GM12873 (cell line): ENCODE data around the gene COL8A1.

ENCODE experiments used
- CTCF ChIP-seq: IDR thresholded peaks from 2 replicates; pipeline ENCODE4 v1.5.1; 2012; ENCODE audit warnings: low read depth, mild to moderate bottlenecking, moderate library complexity, low read length, control low read depth; ENCODE audit not compliant: insufficient read depth; ENCODE audit errors: missing control alignments

The COL8A1 gene

DNA sequence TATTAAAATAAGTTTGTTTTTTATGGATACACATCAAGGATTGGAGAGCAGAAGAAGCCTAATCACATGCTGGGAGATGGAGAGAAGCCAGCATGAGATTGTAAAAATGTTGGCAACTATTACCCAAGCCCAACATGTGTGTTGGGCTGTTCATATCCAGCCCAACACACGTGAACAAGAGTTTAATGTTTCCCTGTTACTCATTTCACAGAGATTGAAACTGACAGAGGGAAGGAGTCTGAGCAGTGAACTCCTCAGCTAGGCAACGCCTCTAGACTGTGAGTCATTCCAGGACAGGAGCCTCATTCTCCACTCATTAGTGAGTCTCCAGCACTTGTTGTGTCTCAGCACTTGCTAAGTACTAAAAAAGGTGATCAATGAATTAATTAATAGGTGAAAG lies 136.1 kb downstream of the COL8A1 start:
- TF ChIP-seq CTCF: no peak

DNA sequence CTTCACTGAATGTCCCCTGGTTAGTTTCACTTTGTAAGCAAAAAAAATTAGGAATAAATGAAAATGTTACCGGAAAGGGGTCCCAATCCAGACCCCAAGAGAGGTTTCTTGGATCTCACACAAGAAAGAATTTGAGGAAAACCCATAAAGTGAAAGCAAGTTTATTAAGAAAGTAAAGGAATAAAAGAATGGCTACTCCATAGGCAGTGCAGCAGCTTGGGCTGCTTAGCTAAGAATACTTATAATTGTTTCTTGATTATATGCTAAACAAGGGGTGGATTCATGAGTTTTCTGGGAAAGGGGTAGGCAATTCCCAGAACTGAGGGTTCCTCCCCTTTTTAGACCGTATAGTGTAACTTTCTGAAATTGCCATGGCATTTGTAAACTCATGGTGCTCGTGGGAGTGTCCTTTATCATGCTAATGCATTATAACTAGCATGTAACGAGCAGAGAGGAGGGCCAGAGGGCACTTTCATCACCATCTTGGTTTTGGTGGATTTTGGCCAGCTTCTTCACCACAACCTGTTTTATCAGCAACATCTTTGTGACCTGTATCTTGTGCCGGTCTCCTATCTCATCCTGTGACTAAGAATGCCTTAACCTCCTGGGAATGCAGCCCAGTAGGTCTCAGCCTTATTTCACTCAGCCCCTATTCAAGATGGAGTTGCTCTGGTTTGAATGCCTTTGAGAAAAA lies 138.3 kb downstream of the COL8A1 start:
- no peak for TF ChIP-seq CTCF

DNA sequence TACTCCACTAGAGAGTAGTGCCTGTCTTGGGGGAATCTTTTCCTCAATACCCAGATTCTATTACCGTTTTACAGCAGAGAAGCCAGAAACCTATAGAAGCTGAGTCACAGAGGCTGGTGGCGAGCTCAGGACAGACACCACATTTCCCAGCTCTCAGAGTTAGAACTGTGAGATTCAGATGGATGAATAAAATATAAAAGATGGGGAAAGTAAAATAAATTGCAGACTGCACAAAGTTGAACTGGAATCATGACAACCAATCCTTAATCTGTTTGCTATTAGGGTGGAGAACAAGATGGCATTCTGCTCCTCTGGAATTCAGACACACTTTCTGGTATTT lies 138.8 kb downstream of the COL8A1 start:
- TF ChIP-seq CTCF: no peak

DNA sequence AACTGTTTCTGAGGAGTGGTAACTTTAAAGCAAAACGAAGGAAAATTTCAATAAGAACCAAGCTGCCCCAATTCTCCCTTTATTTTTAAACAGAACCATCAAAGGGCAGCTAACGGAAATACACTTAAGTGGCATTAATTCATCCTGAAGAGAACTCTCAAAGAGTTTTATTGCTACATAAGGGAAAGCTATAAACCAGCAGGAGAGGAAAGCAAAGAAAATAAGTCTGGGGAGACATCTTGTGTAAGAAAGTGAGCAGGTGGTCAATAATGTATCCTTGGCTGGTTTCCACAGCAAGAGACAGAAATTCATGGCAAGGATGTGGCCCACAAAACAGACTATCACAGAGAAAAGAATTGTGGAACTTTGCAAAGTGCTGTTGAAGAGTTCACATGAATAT lies 139.3 kb downstream of the COL8A1 start:
- TF ChIP-seq CTCF: no peak

DNA sequence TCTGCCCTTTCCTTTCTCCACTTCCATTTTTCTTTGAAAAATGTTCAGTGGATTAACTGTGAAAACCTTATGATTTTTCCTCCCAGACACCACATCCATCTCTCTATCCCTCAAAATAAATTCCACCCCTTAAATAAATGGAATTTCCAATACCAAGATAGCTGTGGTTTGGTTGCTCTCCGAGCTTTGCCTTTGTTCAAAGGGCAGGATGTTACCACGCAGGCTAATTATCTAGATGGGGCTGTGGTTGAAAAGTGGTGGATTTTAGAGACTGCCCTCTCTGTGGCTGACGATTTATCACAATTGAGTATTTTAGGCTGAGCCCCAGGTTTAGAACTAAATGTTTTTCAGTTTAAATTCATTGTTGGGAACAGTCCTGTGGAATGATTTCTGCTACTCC lies 142.4 kb downstream of the COL8A1 start:
- no peak for TF ChIP-seq CTCF

- TF ChIP-seq CTCF: no peak
Observed at GRCh38 chr3:99781761-99782160, 143.4 kb downstream of the COL8A1 start.

- no peak for TF ChIP-seq CTCF
Observed at GRCh38 chr3:99783011-99783573, 144.7 kb downstream of the COL8A1 start.
